ENCODE measurements around the gene TGM5.

- TF ChIP-seq, protein P1, sequence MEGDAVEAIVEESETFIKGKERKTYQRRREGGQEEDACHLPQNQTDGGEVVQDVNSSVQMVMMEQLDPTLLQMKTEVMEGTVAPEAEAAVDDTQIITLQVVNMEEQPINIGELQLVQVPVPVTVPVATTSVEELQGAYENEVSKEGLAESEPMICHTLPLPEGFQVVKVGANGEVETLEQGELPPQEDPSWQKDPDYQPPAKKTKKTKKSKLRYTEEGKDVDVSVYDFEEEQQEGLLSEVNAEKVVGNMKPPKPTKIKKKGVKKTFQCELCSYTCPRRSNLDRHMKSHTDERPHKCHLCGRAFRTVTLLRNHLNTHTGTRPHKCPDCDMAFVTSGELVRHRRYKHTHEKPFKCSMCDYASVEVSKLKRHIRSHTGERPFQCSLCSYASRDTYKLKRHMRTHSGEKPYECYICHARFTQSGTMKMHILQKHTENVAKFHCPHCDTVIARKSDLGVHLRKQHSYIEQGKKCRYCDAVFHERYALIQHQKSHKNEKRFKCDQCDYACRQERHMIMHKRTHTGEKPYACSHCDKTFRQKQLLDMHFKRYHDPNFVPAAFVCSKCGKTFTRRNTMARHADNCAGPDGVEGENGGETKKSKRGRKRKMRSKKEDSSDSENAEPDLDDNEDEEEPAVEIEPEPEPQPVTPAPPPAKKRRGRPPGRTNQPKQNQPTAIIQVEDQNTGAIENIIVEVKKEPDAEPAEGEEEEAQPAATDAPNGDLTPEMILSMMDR (IDR thresholded peaks at IDR 0.05; ENCODE audit: poor library complexity), result no peak
- no peak for TF ChIP-seq EZH2phosphoT487 (IDR thresholded peaks at IDR 0.05; ENCODE audit: low read depth, severe bottlenecking, unreplicated experiment)
Observed at GRCh38 chr15:43279496-43279895, 12.8 kb upstream of the TGM5 start.

Data from hepatocyte (in vitro differentiated cells).